Cerebellar cortex (tissue), 1 donor: ENCODE data around the gene PHACTR4.
"Not testable (repeated sequence)": the region's sequence is repeated elsewhere in the genome, so short reads cannot be mapped to it uniquely, and the experiment has no call there.

Experiments used
- DNase-seq: peaks from one replicate; pipeline ENCODE4 v3.0.0-alpha.2; 2015; ENCODE audit warnings: low spot score

PHACTR4 gene

DNA sequence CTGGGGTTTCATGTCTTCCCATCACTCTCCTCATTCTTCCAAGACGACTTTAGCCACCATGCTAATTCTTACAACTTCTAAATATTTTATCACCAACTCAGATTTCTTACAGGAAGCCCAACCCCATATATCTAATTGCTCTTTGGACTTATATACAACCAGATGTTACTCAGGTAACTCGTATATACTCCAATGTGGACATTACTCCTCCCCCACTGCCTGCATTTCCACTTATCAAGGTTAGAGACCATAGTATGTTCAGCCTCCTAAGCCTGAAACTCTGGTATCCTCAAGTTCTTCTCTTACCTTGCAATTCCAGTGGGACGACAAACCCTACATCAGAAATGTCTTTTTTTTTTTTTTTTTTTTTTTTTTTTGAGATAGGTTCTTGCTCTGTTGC lies 133.6 kb downstream of the PHACTR4 start:
- no peak for DNase-seq

DNA sequence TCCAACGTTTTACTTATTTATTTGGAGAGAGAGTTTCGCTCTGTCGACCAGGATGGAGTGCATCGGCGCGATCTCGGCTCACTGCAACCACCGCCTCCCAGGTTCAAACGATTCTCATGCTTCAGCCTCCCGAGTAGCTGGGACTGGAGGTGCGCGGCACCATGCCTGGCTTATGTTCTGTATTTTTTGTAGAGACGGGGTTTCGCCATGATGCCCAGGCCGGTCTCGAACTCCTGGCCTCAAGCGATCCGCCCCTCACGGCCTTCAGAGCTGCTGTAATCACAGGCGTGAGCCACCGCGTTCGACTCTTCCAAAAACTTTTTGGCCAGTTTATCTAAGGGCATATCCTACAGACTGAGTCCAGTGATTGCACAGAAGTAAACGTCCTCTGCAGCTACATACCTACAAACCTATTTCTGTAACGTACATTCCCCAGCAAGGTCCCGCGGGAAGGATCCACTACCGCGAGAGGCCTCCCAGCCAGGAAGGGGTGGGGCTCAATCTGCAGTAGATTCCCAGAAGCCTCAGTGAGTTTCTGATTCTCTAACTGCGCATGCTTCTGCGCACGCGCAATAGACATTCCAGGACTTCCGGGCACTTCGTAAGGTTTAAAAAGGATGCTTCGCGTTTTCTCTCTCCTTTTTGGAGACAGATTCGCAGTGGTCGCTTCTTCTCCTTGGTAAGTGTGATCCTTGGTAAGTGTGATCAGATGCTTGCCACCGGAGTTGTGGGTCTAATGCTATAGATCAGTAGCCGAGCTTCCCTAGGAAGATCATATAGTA lies 136.1 kb downstream of the PHACTR4 start, which contains the start of gene RCC1:
Gene RCC1 (plus strand): TSS at position 638 of the 782 bp plus-strand sequence. CDS start 23,824 bp downstream, outside the sequence.
- peak; percentile 99 for DNase-seq

DNA sequence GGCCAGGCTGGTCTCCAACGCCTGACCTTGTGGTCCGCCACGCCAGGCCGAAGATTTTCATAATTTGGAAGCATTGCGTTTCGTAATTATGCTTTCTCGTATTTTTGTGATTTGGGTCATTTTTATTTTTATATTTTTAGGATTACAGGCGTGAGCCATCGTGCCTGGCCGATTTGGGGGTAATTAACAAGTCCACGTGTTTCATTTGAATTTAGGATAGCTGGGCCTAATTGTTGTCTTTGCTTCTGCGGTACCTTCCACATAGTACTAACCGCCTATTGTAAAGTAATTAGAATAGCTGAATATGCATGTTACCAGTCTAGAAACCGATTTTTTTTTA lies 137.3 kb downstream of the PHACTR4 start:
- DNase-seq = no peak

DNA sequence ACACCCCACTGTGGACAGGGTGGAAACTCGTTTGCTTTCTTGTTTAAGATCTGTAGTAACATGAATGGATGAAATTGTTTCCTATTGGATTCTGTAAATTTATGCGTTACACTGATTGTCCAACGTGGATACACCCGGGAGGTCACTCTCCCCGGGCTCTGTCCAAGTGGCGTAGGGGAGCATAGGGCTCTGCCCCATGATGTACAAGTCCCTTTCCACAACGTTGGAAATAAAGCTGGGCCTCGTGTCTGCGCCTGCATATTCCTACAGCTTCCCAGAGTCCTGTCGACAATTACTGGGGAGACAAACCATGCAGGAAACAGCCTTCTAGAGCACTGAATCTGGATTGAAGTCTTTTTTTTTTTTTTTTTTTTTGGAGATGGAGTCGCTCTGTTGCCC lies 137.7 kb downstream of the PHACTR4 start:
- no peak for DNase-seq

DNA sequence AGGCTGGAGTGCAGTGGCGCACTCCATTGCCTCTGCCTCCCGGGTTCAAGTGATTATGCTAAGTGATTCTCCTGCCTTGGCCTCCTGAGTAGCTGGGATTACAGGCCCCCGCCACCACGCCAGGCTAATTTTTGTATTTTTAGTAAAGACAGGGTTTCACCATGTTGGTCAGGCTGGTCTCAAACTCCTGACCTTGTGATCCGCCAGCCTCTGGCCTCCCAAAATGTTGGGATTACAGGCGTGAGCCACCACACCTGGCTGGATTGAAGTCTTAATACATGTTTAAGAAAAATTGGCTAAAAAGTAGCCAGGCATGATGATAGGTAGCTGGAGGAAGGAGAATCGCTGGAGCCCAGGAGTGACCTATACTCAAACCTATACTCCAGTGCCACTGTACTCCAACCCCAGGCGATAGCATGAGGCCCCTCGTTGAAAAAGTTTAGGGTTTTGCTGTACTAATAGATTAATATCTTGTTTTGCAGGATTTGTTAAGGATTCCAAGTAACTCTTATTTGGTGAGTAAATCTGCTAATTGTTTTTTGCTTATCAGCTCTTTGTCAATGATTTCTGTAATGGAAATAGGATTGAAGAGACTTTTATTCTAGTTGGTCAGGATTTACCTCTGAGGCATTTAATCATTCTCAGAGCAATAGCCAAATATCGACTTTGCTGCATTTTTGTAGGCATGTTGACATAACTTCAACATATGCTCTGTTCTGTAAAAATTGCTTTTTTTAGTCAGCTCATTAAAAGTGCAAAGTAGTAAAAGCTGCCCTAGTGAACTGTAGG lies 138.3 kb downstream of the PHACTR4 start:
- DNase-seq = no peak

DNA sequence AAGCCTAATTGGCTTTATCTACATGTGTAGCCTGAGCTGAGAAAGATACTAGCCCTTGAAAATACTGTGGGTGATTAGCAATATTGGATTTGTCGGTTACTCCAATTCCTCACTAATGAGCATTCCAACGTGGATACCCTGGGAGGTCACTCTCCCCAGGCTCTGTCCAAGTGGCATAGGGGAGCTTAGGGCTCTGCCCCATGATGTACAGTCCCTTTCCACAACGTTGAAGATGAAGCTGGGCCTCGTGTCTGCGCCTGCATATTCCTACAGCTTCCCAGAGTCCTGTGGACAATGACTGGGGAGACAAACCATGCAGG lies 138.9 kb downstream of the PHACTR4 start:
- DNase-seq = no peak

DNA sequence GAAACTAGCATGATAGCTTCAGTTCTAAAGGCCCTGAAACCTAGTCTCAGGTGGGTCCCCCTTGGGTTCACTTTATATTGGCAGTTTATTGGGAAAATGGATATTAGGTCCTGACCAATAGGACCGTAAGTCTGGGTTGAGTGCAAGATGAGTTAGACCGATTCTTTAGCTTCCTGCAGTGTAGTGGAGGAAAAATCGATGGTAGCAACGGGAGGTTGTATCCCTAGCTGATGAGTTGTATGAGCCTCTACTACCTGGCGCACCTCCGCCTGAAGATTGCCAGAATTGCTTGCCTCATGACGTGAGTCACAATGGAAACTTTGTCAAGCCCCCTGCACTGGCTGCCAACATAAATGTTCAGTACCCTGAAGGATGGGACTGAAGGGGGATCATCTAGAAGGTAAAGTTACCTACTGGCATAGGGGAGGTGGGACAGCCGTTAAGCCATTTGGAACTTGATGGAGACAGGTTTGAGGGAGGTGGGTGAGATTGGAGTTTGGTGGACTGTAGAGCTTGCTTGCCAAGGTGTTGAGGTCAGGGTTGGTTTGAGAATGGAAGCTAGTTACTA lies 140.2 kb downstream of the PHACTR4 start:
- DNase-seq = no peak

DNA sequence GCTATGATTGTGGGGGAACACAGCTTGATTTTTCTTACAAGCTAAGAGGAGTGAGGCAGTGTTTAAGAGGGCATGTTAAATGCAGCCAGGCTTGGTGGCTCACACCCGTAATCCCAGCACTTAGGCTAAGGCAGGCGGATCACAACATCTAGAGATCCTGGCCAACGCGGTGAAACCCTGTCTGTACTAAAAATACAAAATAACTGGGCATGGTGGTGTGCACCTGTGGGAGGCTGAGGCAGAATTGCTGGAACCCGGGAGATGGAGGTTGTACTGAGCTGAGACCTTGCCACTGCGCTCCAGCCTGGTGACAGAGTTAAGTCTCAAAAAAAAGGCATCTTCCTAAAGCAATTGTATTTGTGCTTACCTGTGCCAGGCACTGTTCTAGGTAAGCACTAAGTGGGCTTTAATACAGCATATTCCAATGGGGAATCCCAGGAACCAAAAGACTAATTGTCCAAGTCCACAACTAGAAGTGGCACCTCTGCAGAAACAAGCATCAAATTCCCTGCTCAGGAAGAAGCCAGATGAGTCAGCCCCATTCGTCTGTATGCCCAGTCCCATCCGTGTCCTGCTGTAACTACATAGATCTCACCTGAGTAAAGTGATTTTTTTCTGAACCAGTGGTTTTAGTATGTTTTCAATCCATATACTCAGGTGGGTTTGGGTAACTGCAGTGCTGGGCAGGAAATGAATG lies 140.9 kb downstream of the PHACTR4 start:
- DNase-seq = peak; percentile 52

DNA sequence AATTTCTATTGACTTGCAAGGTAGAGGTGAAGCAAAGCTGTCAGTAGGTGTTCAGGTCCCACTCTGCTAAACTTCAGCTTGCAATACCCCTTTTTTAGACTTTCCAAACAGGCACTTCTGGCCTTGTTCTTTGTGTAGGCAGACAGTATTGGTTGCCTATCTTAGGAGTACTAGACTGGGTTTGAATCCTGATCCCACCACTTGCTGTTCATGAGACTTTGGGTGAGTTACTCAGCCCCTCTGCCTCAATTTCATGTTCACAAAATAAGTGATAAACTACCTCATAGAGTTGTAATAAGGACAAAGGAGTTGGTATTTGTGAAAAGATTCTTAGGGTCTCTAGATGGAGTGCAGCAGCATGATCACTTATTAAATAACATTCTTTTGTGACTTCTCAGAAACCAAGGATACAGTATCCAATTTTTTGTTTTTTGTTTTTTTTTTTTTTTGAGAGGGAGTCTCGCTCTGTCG lies 141.5 kb downstream of the PHACTR4 start:
- DNase-seq = peak; percentile 76

DNA sequence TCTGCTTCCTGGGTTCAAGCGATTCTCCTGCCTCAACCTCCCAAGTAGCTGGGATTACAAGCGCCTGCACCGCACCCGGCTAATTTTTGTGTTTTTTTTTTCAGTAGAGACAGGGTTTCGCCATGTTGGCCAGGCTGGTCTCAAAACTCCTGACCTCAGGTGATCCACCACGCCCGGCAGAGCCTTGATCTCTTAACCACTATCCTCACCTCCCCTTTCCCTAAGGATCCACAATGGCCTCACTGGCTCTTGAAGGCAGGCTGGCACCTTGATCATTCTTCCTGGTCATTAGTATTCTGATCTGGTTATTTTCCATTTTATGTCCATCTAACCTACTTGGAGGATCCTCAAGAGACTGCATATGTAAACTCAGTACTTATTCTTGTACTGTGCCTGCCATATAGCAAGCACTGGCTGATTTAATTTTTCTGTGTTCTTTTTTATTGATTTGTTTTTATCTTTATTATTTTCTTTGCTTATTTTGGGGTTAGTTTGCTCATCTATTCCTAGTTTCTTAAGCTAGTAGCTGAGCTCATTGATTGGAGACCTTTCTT lies 142.6 kb downstream of the PHACTR4 start:
- DNase-seq = peak; percentile 65

DNA sequence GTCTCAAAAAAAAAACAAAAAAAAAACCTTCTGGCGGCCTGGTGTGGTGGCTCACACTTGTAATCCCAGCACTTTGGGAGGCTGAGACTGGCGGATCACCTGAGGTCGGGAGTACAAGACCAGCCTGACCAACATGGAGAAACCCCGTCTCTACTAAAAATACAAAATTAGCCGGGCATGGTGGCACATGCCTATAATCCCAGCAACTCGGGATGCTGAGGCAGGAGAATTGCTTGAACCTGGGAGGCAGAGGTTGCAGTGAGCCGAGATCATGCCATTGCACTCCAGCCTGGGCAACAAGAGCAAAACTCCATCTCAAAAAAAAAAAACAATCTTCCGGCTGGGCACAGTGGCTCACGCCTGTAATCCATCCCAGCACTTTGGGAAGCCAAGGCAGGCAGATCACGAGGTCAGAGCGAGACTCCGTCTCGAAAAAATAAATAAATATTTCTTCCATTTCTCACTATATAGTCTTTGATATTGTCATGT lies 144.9 kb downstream of the PHACTR4 start:
- DNase-seq = not testable (repeated sequence)

DNA sequence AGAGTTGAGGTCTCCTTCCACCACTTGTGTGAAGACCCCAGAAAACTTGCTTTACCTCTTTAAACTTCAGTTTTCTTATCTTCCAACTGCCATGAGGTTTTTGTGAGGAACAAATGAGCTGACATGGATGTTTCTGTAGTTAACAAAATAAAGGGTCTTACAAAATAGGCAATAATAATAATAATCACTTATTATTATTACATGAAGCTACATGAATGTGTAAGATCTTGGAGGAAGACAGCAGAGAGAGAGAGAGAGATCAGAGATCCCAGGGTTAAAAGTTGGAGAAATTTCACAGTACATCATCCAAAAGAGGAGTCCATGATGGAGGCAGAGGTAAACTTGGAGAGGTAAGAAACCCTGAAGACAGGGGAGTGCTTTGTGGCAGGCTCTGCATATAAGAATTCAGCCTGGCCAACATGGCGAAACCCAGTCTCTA lies 147.0 kb downstream of the PHACTR4 start:
- DNase-seq = peak; percentile 58

DNA sequence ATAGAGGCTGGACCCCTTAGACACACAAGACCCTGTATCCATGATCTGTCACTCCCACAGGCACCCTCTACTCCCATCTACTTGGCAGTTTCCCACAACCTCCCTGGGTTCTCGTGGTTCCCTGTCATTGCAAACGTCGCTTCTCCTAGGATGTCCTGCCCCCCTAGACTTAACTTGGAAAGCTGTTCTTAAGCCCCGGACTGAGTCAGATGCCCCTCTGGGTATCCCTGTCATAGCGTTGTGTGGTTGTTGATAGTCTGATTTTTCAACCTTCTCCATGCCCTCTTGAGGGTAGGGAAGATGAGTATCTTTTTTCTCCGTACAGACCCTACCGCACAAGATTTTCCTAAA lies 148.1 kb downstream of the PHACTR4 start:
- DNase-seq = no peak

DNA sequence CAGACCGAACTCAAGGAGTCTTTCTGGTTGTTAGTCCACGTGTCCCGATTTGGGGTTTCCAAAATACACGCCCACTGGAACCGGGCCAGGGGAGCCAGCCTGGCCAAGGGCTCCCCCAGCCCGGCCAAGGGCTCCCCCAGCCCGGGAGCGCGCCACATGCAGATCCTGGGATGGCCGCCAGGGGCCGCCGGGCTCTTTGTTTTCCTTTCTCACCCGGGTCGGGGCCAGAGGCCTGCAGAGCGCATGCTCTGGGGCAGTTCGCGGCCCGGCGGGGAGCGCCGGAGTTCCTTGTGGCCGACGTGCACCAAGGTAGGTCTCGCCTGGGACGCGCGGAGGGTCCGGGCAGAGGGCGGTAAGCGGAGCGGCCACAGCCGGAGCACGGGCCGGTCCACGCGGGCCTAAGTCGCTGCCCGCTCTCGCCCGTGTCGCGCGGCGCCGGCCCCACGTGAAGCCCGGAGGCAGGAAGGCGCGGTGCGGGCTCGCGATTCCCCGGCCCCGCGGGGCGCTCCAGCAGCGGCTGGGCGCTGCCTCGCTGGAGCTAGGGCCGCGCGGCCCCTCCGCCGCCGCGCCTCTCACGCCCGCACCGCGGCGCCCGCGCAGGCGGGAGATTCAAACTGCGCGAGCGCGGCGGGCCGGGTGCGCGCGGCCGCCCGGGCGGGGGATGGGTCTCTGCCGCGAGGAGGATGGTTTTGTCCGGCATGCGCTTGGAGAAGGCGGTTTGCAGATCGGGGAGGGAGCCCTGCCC lies 148.6 kb downstream of the PHACTR4 start:
- DNase-seq = peak; percentile 89

DNA sequence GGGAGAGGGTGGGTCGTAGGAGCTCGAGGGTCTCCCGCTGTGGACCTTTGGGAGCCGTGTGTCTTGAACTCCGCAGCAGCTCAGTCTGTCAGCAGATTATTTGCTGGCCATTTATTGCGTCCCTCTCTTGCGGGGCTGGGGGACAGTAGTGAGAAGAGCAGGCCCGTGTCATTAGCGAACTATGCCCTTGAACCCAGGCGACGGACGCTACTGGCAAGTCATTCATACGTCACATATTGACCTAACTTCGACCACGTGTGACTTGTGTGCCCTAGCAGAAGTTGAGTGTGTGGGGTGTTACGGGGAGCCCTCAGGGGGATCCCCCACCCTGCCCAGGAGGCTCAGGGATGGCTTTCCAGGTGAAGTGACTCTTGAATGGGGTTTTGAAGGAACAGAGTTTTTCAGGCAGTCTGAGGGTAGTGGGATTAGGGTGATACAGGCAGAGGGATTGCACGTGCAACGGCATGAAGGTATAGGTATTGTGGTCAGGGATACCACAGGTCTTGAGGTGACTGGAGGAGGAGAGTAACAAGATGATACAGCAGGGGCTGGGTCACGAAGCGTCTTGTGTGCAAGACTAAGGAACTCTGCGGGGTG lies 149.3 kb downstream of the PHACTR4 start:
- DNase-seq = no peak

DNA sequence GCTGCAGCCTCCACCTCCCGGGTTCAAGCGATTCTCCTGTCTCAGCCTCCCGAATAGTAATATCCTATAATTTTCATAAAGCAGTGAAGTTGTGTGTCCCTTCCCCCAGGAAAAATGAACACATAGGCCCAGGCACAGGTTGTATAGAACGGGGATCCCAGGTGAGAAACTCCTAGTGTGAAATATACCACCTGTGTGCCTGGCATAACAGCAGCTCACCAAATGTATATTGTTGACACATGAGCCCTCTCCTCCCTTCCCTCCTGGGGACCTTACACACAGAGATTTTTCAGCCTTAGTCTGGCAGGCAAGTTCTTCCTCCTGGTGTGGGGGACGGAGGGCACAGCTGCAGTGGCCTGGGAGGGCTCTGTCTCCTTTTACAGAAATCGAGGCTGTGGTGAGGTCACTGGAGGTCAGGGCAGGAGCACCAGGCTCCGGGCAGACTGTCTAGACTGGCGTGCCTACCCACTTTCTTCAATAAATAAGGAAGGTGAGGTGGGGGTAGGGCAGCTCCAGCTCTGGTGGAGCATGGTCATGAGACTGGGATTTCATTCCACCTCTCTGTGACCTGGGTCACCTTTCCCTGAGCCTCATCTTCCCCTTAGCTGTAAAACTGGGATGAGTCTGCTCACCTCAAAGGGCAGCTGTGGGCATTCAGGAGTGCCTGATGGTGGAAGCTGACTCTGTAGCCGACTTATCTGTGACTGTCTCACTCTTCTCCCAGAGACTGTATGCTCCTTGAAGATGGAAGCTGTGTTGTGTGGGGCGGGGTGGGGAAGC lies 150.6 kb downstream of the PHACTR4 start:
- DNase-seq = no peak

DNA sequence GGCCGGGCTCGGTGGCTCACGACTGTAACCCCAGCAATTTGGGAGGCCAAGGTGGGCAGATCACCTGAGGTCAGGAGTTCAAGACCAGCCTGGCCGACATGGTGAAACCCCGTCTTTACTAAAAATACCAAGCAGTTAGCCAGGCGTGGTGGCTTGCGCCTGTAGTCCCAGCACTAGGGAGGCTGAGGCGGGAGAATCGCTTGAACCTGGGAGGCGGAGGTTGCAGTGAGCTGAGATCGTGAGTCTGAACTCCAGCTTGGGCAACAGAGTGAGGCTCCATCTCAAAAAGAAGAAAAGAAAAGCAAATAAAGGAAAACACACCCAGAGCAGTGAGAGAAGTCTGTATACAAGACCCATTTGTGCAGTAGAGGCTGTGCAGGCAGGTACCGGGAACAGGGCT lies 151.3 kb downstream of the PHACTR4 start:
- not testable (repeated sequence) for DNase-seq

DNA sequence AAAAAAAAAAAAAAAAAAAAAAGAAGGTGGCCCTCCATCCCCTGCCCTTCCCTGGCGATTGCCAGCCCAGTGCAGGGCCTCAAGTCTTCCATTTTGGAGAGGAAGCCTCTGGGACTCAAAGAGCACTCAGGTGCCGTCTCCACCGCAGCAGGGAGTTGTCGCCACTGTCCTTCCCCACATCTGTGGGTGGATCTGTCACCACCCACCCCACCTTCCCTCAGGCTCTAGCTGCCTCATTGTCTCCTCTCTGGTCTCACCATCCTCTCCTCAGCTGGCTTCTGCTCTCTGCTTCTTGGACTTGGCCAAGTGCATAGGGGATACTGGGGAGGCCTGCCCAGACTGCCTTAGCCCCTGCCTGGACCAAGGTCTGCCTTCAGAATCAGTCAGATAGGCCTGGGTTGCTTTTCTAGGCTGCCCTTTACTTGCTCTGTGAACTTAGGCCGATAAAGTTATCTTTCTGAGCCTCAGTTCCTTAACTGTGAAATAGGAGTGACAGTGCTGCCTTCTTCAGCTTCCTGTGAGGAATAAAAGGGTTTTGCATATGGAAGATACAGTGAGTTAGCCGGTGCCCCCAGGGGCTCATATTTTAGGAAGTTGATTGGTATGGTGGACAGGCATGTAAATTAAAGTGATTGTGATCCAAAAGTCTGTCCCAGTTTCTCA lies 152.1 kb downstream of the PHACTR4 start:
- DNase-seq = no peak

DNA sequence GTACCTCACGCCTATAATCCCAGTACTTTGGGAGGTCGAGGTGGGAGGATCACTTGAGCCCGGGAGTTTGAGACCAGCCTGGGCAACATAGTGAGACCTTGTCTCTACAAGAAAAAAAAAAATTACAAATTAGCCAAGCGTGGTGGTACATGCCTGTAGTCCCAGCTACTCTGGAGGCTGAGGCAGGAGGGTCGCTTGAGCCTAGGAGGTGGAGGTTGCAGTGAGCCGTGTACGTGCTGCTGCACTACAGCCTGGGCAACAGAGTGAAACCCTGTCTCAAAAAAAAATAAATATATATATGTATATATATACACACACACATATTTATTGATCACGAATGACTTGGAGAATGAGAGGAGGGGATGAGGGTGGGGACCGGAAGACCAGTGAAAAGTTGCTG lies 153.0 kb downstream of the PHACTR4 start:
- not testable (repeated sequence) for DNase-seq
